GM12873 (cell line): ENCODE results near the gene GSTM1.
"Not testable (repeated sequence)": the region's sequence is repeated elsewhere in the genome, so short reads cannot be mapped to it uniquely, and the experiment has no call there.

Source experiments
- TF ChIP-seq, protein P1 (sequence below): IDR thresholded peaks from 2 replicates; pipeline ENCODE4 v1.5.1; 2012; ENCODE audit warnings: low read depth, mild to moderate bottlenecking, moderate library complexity, low read length, control low read depth; ENCODE audit not compliant: insufficient read depth; ENCODE audit errors: missing control alignments

GSTM1 gene

DNA sequence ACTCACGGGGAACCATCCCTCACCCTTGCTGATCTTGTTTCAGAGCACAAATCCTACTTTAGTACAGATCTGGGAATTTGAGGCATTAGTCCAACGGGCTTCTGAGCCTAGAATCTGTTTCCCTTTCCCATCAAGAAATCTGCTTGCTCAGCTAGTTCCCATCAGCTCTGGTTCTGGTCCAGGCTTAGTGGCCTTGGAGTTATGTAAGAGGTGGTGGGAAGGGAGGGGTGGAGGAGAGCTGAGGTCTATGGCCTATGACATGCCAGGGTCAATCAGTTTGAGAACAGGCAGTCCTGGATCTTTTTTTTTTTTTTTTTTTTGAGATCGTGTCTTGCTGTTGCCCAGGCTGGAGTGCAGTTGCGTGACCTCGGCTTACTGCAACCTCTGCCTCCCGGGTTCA, 4.1 kb downstream of the GSTM1 start:
- TF ChIP-seq, protein P1, sequence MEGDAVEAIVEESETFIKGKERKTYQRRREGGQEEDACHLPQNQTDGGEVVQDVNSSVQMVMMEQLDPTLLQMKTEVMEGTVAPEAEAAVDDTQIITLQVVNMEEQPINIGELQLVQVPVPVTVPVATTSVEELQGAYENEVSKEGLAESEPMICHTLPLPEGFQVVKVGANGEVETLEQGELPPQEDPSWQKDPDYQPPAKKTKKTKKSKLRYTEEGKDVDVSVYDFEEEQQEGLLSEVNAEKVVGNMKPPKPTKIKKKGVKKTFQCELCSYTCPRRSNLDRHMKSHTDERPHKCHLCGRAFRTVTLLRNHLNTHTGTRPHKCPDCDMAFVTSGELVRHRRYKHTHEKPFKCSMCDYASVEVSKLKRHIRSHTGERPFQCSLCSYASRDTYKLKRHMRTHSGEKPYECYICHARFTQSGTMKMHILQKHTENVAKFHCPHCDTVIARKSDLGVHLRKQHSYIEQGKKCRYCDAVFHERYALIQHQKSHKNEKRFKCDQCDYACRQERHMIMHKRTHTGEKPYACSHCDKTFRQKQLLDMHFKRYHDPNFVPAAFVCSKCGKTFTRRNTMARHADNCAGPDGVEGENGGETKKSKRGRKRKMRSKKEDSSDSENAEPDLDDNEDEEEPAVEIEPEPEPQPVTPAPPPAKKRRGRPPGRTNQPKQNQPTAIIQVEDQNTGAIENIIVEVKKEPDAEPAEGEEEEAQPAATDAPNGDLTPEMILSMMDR = no peak

DNA sequence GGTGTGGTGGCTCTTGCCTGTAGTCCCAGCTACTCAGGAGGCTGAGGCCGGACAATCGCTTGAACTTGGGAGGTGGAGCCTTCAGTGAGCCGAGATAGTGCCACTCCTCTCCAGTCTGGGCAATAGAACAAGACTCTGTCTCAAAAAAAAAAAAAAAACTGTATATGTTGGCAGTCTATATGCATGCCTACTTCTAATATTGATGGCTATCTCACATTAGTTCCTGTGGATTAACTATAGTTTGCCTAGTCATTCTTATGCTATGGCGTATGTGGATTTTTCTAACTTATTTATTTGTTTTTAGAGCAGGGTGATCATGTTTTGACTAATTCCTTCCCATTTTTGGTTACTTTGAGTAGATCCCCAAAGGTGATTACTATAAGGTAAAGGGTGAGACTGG, 9.4 kb downstream of the GSTM1 start:
- TF ChIP-seq, protein P1 = no peak

DNA sequence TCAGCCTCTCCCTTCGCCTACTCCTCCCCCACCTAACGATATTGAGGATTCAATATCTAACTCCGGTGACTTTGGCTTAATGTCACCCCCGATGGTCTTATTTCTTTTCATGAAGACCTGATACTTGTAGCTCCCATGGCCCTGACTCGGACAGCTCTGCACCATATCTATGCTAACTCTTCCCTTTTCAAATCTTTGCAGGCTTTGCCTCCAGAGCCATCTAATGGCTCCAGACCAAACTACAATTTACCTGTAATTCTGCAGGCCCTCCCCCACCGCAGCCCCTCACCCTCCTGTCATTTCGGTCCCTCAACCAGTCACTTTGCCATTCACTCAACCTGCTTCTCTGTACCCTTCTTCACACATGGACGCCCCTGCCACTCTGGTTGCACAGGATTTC, 16.6 kb downstream of the GSTM1 start:
- TF ChIP-seq, protein P1 = no peak

DNA sequence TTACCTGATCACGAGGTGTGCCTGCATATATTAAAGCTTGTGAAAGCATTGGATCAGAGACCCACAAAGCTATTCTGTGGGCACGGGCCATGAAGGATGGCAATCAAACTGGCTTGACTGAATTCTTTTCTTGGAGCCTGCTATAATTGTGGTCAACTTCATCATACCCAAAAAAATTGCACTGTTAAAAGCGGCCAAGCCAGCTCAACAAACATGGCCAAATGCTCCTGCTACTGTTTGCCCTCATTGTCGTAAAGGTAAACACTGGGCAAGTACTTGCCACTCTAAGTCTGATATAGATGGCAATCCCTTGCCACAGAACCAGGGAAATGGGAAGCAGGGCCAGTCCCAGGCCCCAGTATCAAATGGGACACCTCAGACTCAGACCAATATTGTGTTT, 17.8 kb downstream of the GSTM1 start:
- TF ChIP-seq, protein P1 = no peak

DNA sequence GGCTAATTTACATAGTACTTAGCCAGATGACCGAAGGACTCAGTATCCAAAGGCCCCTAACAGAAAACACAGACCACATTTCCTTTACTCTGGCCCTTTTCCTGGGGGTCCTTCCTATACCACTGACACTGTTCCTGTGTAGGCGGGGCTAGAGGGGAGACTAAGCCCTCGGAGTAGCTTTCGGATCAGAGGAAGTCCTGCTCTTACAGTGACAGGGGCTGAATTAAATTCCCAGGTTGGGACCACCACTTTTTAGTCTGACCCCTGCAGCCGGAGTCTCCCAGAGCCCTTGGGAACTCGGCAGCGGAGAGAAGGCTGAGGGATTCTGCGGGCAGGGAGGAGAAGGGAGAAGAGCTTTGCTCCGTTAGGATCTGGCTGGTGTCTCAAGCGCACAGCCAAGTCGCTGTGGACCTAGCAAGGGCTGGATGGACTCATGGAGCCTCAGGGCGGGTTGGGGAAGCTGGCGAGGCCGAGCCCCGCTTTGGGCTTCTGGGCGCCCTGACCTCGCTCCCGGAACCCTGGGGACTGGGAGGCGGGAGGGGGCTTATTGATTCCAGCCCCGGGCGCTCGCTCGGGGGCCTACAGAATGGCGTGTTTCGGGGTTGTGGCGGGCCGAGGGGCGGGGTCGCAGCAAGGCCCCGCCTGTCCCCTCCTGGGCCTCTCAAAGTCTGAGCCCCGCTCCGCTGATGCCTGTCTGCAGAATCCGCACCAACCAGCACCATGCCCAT, 24.1 kb downstream of the GSTM1 start, which contains the start of gene GSTM5:
Gene GSTM5, plus strand, starts transcription at position 659 of the 728 bp plus-strand sequence. Its CDS starts 62 bp downstream, at position 721.
- TF ChIP-seq, protein P1 = not testable (repeated sequence)

DNA sequence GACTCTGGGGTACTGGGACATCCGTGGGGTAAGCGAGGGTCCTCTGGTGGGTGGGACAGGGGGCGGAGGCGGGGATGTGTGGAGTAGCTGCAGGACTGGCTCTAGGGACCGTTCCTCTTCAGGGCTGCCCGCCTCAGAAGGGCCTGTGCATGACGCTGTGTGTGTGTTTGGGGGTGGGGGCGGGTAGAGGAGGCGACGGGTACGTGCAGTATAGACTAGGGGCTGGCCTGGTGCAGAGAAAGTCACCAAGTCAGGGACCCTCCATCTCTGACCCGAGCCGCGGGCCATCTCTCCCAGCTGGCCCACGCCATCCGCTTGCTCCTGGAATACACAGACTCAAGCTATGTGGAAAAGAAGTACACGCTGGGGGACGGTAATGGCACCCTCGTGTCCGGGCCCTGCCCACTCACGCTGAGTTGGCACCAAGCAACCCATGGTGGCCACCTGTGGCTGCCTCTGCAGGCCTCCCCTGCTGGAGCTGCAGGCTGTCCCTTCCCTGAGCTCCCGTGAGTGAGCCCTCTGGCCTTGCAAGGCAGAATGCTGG, 24.8 kb downstream of the GSTM1 start:
- TF ChIP-seq, protein P1 = no peak

DNA sequence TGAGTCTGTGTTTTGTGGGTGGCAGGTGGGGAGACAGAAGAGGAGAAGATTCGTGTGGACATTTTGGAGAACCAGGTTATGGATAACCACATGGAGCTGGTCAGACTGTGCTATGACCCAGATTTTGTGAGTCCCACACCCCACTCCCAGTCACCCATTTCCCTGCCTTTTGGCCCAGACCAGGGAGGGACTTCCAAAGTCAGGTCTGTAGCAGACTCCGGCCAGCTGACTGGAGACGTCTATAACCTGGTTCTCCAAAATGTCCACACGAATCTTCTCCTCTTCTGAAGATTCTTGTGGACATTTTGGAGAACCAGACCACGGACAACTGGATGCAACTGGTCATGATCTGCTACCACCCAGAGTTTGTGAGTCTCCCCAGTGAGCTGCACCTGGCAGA, 26.0 kb downstream of the GSTM1 start:
- TF ChIP-seq, protein P1 = no peak
